HCT116 (cell line): ENCODE data around the gene LEMD1. TPM values are rescaled to one million over a fixed set of nuclear protein-coding genes. Genes with fewer than 3 reads are reported as not detected.

Experiments
- ATAC-seq: fragments of 200-7000 bp; cut with Tn5 transposase; 2 replicates; pipeline ENCODE4 v1.9.1; 2020; ENCODE audit warnings: mild to moderate bottlenecking, moderate library complexity
- BruUV-seq: library from RNA; stranded (reverse); fragments of 400-500 nt; replicated peaks from 2 replicates; lab custom pipeline; 2021; lab: Mats Ljungman, UMichigan
- CTCF ChIA-PET: fragments of 300-600 bp; sonication (Branson Sonifier 250); formaldehyde crosslinking; loops from one replicate; lab custom pipeline; 2021; ENCODE audit warnings: antibody characterized with exemption; lab: Charles Lee
- POLR2A ChIA-PET: fragments of 300-600, 350-600 bp; sonication (Branson Sonifier 250); formaldehyde crosslinking; loops from one replicate; lab custom pipeline; 2021; ENCODE audit warnings: antibody characterized with exemption; lab: Charles Lee
- RAD21 ChIA-PET, 2 experiments: fragments of 300-600 bp; sonication (Branson Sonifier 250); formaldehyde crosslinking; loops; one replicate each; lab custom pipeline; 2023; ENCODE audit warnings: low total read pairs in 2 of 2; ENCODE audit not compliant: uncharacterized antibody in 2 of 2, unreplicated experiment in 2 of 2, low non-redundant PET in 1 of 2; lab: Charles Lee
- DNase-seq: peaks from one replicate; pipeline ENCODE4 v3.0.0-alpha.2; 2010; ENCODE audit warnings: low read depth, low spot score
- H2AFZ ChIP-seq: fragments of 200-600 bp; shearing (Covaris generic), sonication (generic); 2 replicates; pipeline ENCODE4 v1.6.1; 2017; ENCODE audit warnings: low read depth, mixed run types, mixed read lengths, antibody characterized with exemption, low read length; ENCODE audit not compliant: poor library complexity, severe bottlenecking
- H3K27ac ChIP-seq: 2 replicates; pipeline ENCODE4 v1.5.1; 2012; ENCODE audit warnings: low read depth, low read length
- H3K27me3 ChIP-seq: fragments of 200-600 bp; sonication (generic); 2 replicates; pipeline ENCODE4 v1.6.1; 2016; ENCODE audit warnings: mixed run types, low read length, mixed read lengths; ENCODE audit not compliant: insufficient read depth
- H3K36me3 ChIP-seq, 2 experiments: fragments of 200-500 bp in 1 of 2; fragments of 200-600 bp in 1 of 2; sonication (Bioruptor generic) in 1 of 2; sonication (generic) in 1 of 2; 2 replicates each; pipeline versions ENCODE4 v1.5.1 to v1.6.1; 2014 to 2016; ENCODE audit warnings: low read length in 2 of 2, inconsistent platforms in 1 of 2, mixed read lengths in 1 of 2, mixed run types in 1 of 2; ENCODE audit not compliant: insufficient read depth in 2 of 2, control insufficient read depth in 1 of 2
- H3K4me1 ChIP-seq, 2 experiments: fragments of 200-600 bp in 1 of 2; sonication (generic) in 1 of 2; 2 replicates each; pipeline versions ENCODE4 v1.5.1 to v1.6.1; 2012 to 2017; ENCODE audit warnings: low read length in 2 of 2, inconsistent platforms in 1 of 2, mild to moderate bottlenecking in 1 of 2, mixed read lengths in 1 of 2, mixed run types in 1 of 2, moderate library complexity in 1 of 2; ENCODE audit not compliant: insufficient read depth in 2 of 2, control insufficient read depth in 1 of 2
- H3K4me2 ChIP-seq: fragments of 200-600 bp; sonication (generic); 2 replicates; pipeline ENCODE4 v1.6.1; 2017; ENCODE audit warnings: mixed run types, low read length, mixed read lengths
- H3K4me3 ChIP-seq, 2 experiments: fragments of 200-600 bp in 1 of 2; sonication (generic) in 1 of 2; replicated peaks in 1 of 2; 2 replicates each; pipeline ENCODE4 v1.5.1; 2011 to 2016; ENCODE audit warnings: low read length in 2 of 2, control low read depth in 1 of 2, low read depth in 1 of 2, mild to moderate bottlenecking in 1 of 2, mixed read lengths in 1 of 2, mixed run types in 1 of 2
- H3K79me2 ChIP-seq: fragments of 200-600 bp; sonication (generic); 2 replicates; pipeline ENCODE4 v1.6.1; 2017; ENCODE audit warnings: mild to moderate bottlenecking, mixed run types, low read length, moderate library complexity, mixed read lengths; ENCODE audit not compliant: insufficient read depth
- H3K9ac ChIP-seq: fragments of 200-600 bp; sonication (generic); 2 replicates; pipeline ENCODE4 v1.6.1; 2016; ENCODE audit warnings: low read length, mixed read lengths
- H3K9me2 ChIP-seq: fragments of 200-600 bp; sonication (generic), shearing (Covaris generic); 2 replicates; pipeline ENCODE4 v1.6.1; 2017; ENCODE audit warnings: mixed run types, mild to moderate bottlenecking, moderate library complexity; ENCODE audit not compliant: insufficient read depth
- H3K9me3 ChIP-seq, 2 experiments: fragments of 200-500 bp in 1 of 2; fragments of 200-600 bp in 1 of 2; sonication (Bioruptor generic) in 1 of 2; sonication (generic) in 1 of 2; 2 replicates each; pipeline ENCODE4 v1.6.1; 2014 to 2017; ENCODE audit warnings: low read length in 2 of 2, mixed read lengths in 2 of 2, inconsistent platforms in 1 of 2, low read depth in 1 of 2, mild to moderate bottlenecking in 1 of 2, mixed run types in 1 of 2, moderate library complexity in 1 of 2; ENCODE audit not compliant: control insufficient read depth in 1 of 2, insufficient read depth in 1 of 2
- H4K20me1 ChIP-seq: fragments of 200-600 bp; sonication (generic), shearing (Covaris generic); 2 replicates; pipeline ENCODE4 v1.6.1; 2017; ENCODE audit warnings: mixed run types, mild to moderate bottlenecking, moderate library complexity; ENCODE audit not compliant: insufficient read depth
- CBX3 ChIP-seq: IDR thresholded peaks from 2 replicates; pipeline ENCODE4 v1.6.1; 2012; ENCODE audit warnings: low read depth
- CEBPB ChIP-seq: IDR thresholded peaks from 2 replicates; pipeline ENCODE4 v1.6.1; 2012; ENCODE audit warnings: low read depth
- ELF1 ChIP-seq: IDR thresholded peaks from 2 replicates; pipeline ENCODE4 v1.6.1; 2012; ENCODE audit warnings: low read depth, borderline replicate concordance
- EZH2phosphoT487 ChIP-seq: fragments of 200-600 bp; IDR thresholded peaks from 2 replicates; pipeline ENCODE4 v1.6.1; 2018; ENCODE audit warnings: antibody characterized with exemption, borderline replicate concordance
- POLR2A ChIP-seq: IDR thresholded peaks from 2 replicates; pipeline ENCODE4 v1.7.0; 2011; ENCODE audit warnings: borderline replicate concordance; ENCODE audit not compliant: insufficient read depth, insufficient read length; ENCODE audit errors: extremely low read depth
- RAD21 ChIP-seq: IDR thresholded peaks from 2 replicates; pipeline ENCODE4 v1.6.1; 2012; ENCODE audit warnings: low read depth, mild to moderate bottlenecking
- SIN3A ChIP-seq: IDR thresholded peaks from 2 replicates; pipeline ENCODE4 v1.6.1; 2012; ENCODE audit warnings: low read depth
- SP1 ChIP-seq: IDR thresholded peaks from 2 replicates; pipeline ENCODE4 v1.6.1; 2012; ENCODE audit warnings: low read depth
- SRF ChIP-seq: IDR thresholded peaks from 2 replicates; pipeline ENCODE4 v1.6.1; 2012; ENCODE audit warnings: low read depth
- YY1 ChIP-seq: IDR thresholded peaks from 2 replicates; pipeline ENCODE4 v1.6.1; 2011; ENCODE audit warnings: low read length, low read depth, moderate library complexity, mild to moderate bottlenecking; ENCODE audit not compliant: insufficient replicate concordance; ENCODE audit errors: extremely low read depth
- ZBTB33 ChIP-seq: IDR thresholded peaks from 2 replicates; pipeline ENCODE4 v1.6.1; 2011; ENCODE audit warnings: mild to moderate bottlenecking, low read length, moderate library complexity; ENCODE audit not compliant: insufficient replicate concordance; ENCODE audit errors: extremely low read depth
- intact Hi-C: fragments of 100-400 bp; cut with micrococcal nuclease; formaldehyde crosslinking; loops from 2 replicates; pipeline ENCODE4 v1.10.0; 2022
- total RNA-seq: library from RNA; stranded (reverse); gene quantifications from one replicate; pipeline ENCODE4 v1.2.1, GENCODE V29; 2021; ENCODE audit not compliant: unreplicated experiment

LEMD1 gene
- total RNA-seq, 1 experiment from 2014 or later, result 11.9 TPM

DNA sequence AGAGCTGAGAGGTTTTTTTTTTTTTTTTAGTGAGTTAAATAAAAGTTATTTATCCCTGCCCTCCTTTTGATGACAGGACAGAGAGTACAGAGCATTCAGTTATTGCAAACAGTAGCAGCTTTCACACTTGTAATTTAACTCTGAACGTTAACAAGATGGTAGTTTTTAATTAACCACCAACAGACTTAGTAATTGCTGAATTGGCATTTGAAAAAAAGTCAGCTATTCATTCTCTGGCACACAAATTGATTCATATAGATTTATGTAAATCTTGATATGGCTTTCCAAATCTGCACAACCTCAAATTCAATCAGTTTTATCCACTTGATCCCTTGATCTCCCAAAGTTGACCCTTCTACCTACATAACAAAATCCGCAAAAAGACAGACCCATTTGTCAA, 918 bp downstream of the LEMD1 start:
- ChIA-PET CTCF (interaction anchor here (1.4 kb wide), 1 partner anchor 10 kb away, joined by 4 read pairs; no protein-coding TSS in a partner anchor), RAD21 (interaction anchor here in 1 of 2 experiments (0.5 kb wide), 1 partner anchor 276 kb away, joined by 3 read pairs; no protein-coding TSS in a partner anchor), POLR2A (no interaction called here)
- no TSS peak for BruUV-seq
- Histone ChIP-seq H3K4me3 (no peak overlapping the region), H3K4me1 (no peaks in the 10 kb centered on the region), H2AFZ (no peak overlapping the region), H3K27ac (no peak overlapping the region), H4K20me1 (no peaks in the 10 kb centered on the region), H3K79me2 (no peaks in the 10 kb centered on the region), H3K27me3 (peaks cover 29% of the 10 kb centered on the region), H3K36me3 (no peaks in the 10 kb centered on the region), H3K4me2 (no peak overlapping the region), H3K9ac (no peak overlapping the region), H3K9me3 (no peaks in the 10 kb centered on the region), H3K9me2 (no peaks in the 10 kb centered on the region)
- DNase-seq (no peak), ATAC-seq (no peak)
- TF ChIP-seq SRF (no peak), ELF1 (no peak), SIN3A (no peak), CEBPB (no peak), EZH2phosphoT487 (no peak), RAD21 (no peak), ZBTB33 (no peak), CBX3 (no peak), YY1 (no peak), POLR2A (no peak), SP1 (no peak)
- intact Hi-C loops, result no loop called here
